A673 (cell line): Measurements from ENCODE around the gene RAB7B.

Experiments
- EZH2 ChIP-seq: fragments of 200-600 bp; sonication (generic); IDR thresholded peaks from 2 replicates; pipeline ENCODE4 v1.6.1; 2017; ENCODE audit warnings: borderline replicate concordance, low read depth, mild to moderate bottlenecking, mixed read lengths, antibody characterized with exemption, low read length; ENCODE audit not compliant: poor library complexity, severe bottlenecking
- TF ChIP-seq, protein P1 (sequence below): fragments of 300-800, 200-600 bp; sonication (generic); conservative IDR thresholded peaks from 2 replicates; pipeline ENCODE4 v1.5.1; 2017; ENCODE audit warnings: low read depth, mild to moderate bottlenecking, antibody characterized with exemption, low read length, moderate library complexity, mixed read lengths

DNA sequence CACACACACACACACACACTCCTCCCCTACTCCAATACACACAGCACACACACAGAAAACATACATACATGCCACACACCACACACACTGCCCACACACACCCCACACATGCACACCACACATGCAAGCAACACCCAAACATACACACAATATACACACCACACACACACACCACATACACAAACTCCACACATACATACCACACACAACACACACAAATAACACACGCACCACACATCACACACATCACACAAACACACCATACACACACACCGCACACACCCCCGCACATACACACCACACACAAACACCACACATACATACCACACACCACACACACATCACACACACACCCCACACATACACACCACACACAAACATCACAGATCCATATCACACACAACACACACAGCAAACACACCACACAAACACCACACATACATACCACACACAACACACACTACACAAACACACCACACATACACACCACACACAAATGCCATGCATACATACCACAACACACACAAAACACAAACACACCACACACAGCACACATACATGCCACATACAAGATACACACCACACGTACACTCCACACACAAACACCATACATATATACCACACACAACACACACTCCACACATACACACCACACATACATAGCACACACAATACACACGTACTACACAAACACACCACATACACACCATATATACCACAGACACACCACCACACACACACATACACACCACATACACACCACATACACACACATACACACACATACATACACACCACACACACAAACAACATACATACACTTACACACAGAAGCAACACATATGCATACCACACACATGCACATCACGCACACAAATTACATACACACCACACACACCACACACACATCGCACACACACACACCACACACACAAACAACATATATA lies 932 bp upstream of the RAB7B start:
- TF ChIP-seq EZH2: no peak
- TF ChIP-seq, protein P1, sequence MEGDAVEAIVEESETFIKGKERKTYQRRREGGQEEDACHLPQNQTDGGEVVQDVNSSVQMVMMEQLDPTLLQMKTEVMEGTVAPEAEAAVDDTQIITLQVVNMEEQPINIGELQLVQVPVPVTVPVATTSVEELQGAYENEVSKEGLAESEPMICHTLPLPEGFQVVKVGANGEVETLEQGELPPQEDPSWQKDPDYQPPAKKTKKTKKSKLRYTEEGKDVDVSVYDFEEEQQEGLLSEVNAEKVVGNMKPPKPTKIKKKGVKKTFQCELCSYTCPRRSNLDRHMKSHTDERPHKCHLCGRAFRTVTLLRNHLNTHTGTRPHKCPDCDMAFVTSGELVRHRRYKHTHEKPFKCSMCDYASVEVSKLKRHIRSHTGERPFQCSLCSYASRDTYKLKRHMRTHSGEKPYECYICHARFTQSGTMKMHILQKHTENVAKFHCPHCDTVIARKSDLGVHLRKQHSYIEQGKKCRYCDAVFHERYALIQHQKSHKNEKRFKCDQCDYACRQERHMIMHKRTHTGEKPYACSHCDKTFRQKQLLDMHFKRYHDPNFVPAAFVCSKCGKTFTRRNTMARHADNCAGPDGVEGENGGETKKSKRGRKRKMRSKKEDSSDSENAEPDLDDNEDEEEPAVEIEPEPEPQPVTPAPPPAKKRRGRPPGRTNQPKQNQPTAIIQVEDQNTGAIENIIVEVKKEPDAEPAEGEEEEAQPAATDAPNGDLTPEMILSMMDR: no peak
